ENCODE results near the gene DCLRE1B.

DNA sequence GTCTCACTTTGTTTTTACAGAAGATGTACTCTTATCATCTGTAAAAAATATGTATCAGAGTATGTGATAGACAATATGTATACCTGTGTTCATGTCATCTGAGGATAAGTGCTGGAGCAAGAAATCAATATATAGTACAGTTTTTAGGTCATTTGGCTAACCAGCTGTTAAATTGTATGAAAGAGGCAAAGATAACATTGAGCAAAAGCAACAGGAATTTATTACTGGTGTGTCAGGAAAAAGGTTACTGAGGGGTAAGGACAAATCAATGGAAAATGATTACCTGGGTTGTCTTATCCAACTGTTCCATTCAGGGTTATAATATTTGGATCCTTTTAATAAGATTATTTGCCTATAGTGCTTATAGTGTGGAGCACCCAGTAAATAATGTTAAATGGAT lies 28.9 kb downstream of the DCLRE1B start:
- TF ChIP-seq, protein P1, sequence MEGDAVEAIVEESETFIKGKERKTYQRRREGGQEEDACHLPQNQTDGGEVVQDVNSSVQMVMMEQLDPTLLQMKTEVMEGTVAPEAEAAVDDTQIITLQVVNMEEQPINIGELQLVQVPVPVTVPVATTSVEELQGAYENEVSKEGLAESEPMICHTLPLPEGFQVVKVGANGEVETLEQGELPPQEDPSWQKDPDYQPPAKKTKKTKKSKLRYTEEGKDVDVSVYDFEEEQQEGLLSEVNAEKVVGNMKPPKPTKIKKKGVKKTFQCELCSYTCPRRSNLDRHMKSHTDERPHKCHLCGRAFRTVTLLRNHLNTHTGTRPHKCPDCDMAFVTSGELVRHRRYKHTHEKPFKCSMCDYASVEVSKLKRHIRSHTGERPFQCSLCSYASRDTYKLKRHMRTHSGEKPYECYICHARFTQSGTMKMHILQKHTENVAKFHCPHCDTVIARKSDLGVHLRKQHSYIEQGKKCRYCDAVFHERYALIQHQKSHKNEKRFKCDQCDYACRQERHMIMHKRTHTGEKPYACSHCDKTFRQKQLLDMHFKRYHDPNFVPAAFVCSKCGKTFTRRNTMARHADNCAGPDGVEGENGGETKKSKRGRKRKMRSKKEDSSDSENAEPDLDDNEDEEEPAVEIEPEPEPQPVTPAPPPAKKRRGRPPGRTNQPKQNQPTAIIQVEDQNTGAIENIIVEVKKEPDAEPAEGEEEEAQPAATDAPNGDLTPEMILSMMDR (IDR thresholded peaks at IDR 0.05; ENCODE audit: insufficient read depth, low read depth, low read length), result no peak
- no peak for TF ChIP-seq EZH2 (IDR thresholded peaks at IDR 0.05; ENCODE audit: insufficient read depth, low read length)

Data from astrocyte (in vitro differentiated cells and primary cell).